ENCODE results near the gene DMBT1. TPM values are rescaled to one million over a fixed set of nuclear protein-coding genes. Genes with fewer than 3 reads are reported as not detected.

The DMBT1 gene
- polyA plus RNA-seq, 1 donor (not counting 4 experiments of a cell fraction or from before 2014, with no cell fraction given): 0.04 TPM

DNA sequence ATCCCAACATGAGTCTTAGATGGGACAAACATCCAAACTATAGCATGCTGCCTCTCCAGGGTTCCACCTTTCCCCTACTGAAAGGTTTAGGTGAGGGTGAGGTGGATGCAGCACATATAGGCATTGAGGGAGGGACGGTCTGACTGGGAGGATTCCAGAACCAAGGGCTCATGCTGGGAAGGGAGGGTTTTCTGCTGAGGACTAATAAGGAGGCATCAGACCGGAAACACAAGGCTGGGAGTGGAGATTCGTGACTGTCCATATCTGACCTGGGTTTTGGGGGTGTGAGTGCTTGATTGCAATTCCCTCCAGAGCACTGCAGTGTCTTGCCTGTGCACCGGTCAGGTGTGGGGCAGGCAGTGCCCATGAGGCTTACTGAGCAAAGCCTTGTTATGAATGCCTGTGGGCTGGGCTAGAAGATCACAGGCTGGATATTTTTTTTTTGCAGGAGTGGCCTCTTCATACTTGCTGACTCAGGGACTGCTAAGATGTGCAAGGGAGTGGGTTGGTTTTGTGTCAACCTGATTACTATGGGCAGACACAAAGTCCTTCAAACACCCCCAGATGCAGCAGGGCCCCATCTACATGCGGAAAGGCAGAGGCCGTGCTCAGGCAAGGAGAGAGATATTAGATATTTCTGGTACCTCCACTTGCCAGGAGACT is 26.7 kb downstream of the DMBT1 start:
- dilution Hi-C loops (cut with MboI; ENCODE audit: extremely low pct_ligation_motif_present, low sequenced_read_pairs): no loop called here
- DNase-seq (ENCODE audit: low read depth, low spot score) (no peak), FAIRE-seq (no peak)
- Histone ChIP-seq H3K9me3 (ENCODE audit: control insufficient read depth, low read depth, low read length) (no peaks in the 10 kb centered on the region), H3K4me2 (ENCODE audit: control insufficient read depth, extremely low read depth, insufficient read depth, low read depth, low read length) (no peak overlapping the region), H2AFZ (ENCODE audit: control insufficient read depth, low read length) (no peak overlapping the region), H3K79me2 (ENCODE audit: control insufficient read depth, insufficient read depth, low read length) (no peaks in the 10 kb centered on the region), H3K4me3 (ENCODE audit: control insufficient read depth in 2 of 3, extremely low read depth in 1 of 3, insufficient read depth in 2 of 3, low read depth in 1 of 3, low read length in 3 of 3) (no peak overlapping the region), H3K9ac (ENCODE audit: control insufficient read depth, extremely low read depth, insufficient read depth, low read length) (no peak overlapping the region), H3K36me3 (ENCODE audit: control insufficient read depth in 2 of 2, extremely low read depth in 1 of 2, insufficient read depth in 2 of 2, low read length in 2 of 2) (no peaks in the 10 kb centered on the region), H3K4me1 (ENCODE audit: control insufficient read depth, extremely low read depth, insufficient read depth, low read length) (no peaks in the 10 kb centered on the region), H3K27ac (ENCODE audit: control insufficient read depth, insufficient read depth, low read length) (no peak overlapping the region), H3K9me1 (ENCODE audit: control insufficient read depth, extremely low read depth, insufficient read depth, low read length) (no peaks in the 10 kb centered on the region), H3K27me3 (ENCODE audit: control insufficient read depth, extremely low read depth, insufficient read depth, low read length) (peaks cover 6% of the 10 kb centered on the region), H4K20me1 (ENCODE audit: control insufficient read depth, extremely low read depth, insufficient read depth, low read length) (no peaks in the 10 kb centered on the region)
- no peak for TF ChIP-seq CTCF (optimal IDR thresholded peaks at IDR 0.05 in 1 of 3, IDR thresholded peaks at IDR 0.05 in 1 of 3, conservative IDR thresholded peaks at IDR 0.05 in 1 of 3; ENCODE audit: extremely low read depth in 1 of 3, insufficient read depth in 2 of 3, low read length in 3 of 3)
- TF ChIP-seq EZH2 (IDR thresholded peaks at IDR 0.05; ENCODE audit: low read length): no peak

GRCh38 chr10:122588381-122588780 is 27.8 kb downstream of the DMBT1 start:
- no peak for DNase-seq (ENCODE audit: low read depth, low spot score)
- Histone ChIP-seq H3K4me1 (ENCODE audit: control insufficient read depth, extremely low read depth, insufficient read depth, low read length) (no peaks in the 10 kb centered on the region), H3K36me3 (ENCODE audit: control insufficient read depth in 2 of 2, extremely low read depth in 1 of 2, insufficient read depth in 2 of 2, low read length in 2 of 2) (no peaks in the 10 kb centered on the region), H3K4me3 (ENCODE audit: control insufficient read depth in 2 of 3, extremely low read depth in 1 of 3, insufficient read depth in 2 of 3, low read depth in 1 of 3, low read length in 3 of 3) (no peak overlapping the region), H3K9me3 (ENCODE audit: control insufficient read depth, low read depth, low read length) (no peaks in the 10 kb centered on the region), H3K27ac (ENCODE audit: control insufficient read depth, insufficient read depth, low read length) (no peak overlapping the region), H2AFZ (ENCODE audit: control insufficient read depth, low read length) (no peak overlapping the region), H4K20me1 (ENCODE audit: control insufficient read depth, extremely low read depth, insufficient read depth, low read length) (no peaks in the 10 kb centered on the region), H3K9me1 (ENCODE audit: control insufficient read depth, extremely low read depth, insufficient read depth, low read length) (no peaks in the 10 kb centered on the region), H3K9ac (ENCODE audit: control insufficient read depth, extremely low read depth, insufficient read depth, low read length) (no peak overlapping the region), H3K27me3 (ENCODE audit: control insufficient read depth, extremely low read depth, insufficient read depth, low read length) (peaks cover 6% of the 10 kb centered on the region), H3K4me2 (ENCODE audit: control insufficient read depth, extremely low read depth, insufficient read depth, low read depth, low read length) (no peak overlapping the region), H3K79me2 (ENCODE audit: control insufficient read depth, insufficient read depth, low read length) (no peaks in the 10 kb centered on the region)
- dilution Hi-C loops (cut with MboI; ENCODE audit: extremely low pct_ligation_motif_present, low sequenced_read_pairs): no loop called here
- TF ChIP-seq CTCF (optimal IDR thresholded peaks at IDR 0.05 in 1 of 3, IDR thresholded peaks at IDR 0.05 in 1 of 3, conservative IDR thresholded peaks at IDR 0.05 in 1 of 3; ENCODE audit: extremely low read depth in 1 of 3, insufficient read depth in 2 of 3, low read length in 3 of 3): no peak
- no peak for TF ChIP-seq EZH2 (IDR thresholded peaks at IDR 0.05; ENCODE audit: low read length)
- no peak for FAIRE-seq

Data from keratinocyte (primary cell).